HS-27A (cell line): Measurements from ENCODE around the gene DUSP1.

ENCODE experiments used
- DNase-seq: peaks from one replicate; pipeline ENCODE4 v3.0.0-alpha.2; 2012; ENCODE audit warnings: low read depth, missing footprints

DUSP1 gene

GRCh38 chr5:172724242-172725183, 46.5 kb downstream of the DUSP1 start:
- no peak for DNase-seq

GRCh38 chr5:172723508-172723907, 47.5 kb downstream of the DUSP1 start:
- no peak for DNase-seq

GRCh38 chr5:172722327-172722815, 48.6 kb downstream of the DUSP1 start:
- DNase-seq = no peak

- no peak for DNase-seq
Observed at GRCh38 chr5:172721455-172722326, 49.3 kb downstream of the DUSP1 start.

- no peak for DNase-seq
Observed at GRCh38 chr5:172720655-172721054, 50.3 kb downstream of the DUSP1 start.

GRCh38 chr5:172719211-172719610, 51.8 kb downstream of the DUSP1 start:
- no peak for DNase-seq

GRCh38 chr5:172718527-172719114, 52.4 kb downstream of the DUSP1 start:
- no peak for DNase-seq
